ENCODE data around the gene FOXP3.

The FOXP3 gene

GRCh38 chrX:49247916-49248811, 16.3 kb downstream of the FOXP3 start:
- DNase-seq = no peak

GRCh38 chrX:49247346-49247745, 17.2 kb downstream of the FOXP3 start:
- no peak for DNase-seq

- DNase-seq = no peak
These were observed 18.0 kb downstream of the FOXP3 start for GRCh38 chrX:49246541-49246940.

- no peak for DNase-seq
These were observed 20.3 kb downstream of the FOXP3 start for GRCh38 chrX:49244207-49244606.

GRCh38 chrX:49243166-49243565, 21.3 kb downstream of the FOXP3 start:
- DNase-seq = no peak

GRCh38 chrX:49242545-49243066, 21.9 kb downstream of the FOXP3 start:
- no peak for DNase-seq

GRCh38 chrX:49238735-49239134, 25.8 kb downstream of the FOXP3 start:
- DNase-seq = no peak

GRCh38 chrX:49237060-49237459, 27.4 kb downstream of the FOXP3 start:
- DNase-seq = no peak

GRCh38 chrX:49233887-49234555, 30.5 kb downstream of the FOXP3 start:
- DNase-seq = no peak

GRCh38 chrX:49233176-49233575, 31.3 kb downstream of the FOXP3 start, which contains the start of gene CACNA1F:
TSS of gene CACNA1F (minus strand) at chrX:49233340. CDS start at chrX:49233309, 31 bp downstream.
- no peak for DNase-seq

- DNase-seq = no peak
These were observed 32.0 kb downstream of the FOXP3 start for GRCh38 chrX:49232525-49232924.

GRCh38 chrX:49231333-49232000, 33.0 kb downstream of the FOXP3 start:
- no peak for DNase-seq

- peak; percentile 79 for DNase-seq
These were observed 33.8 kb downstream of the FOXP3 start for GRCh38 chrX:49230500-49231232.

- DNase-seq = no peak
These were observed 36.3 kb downstream of the FOXP3 start for GRCh38 chrX:49228185-49228584.

- no peak for DNase-seq
These were observed 36.8 kb downstream of the FOXP3 start for GRCh38 chrX:49227726-49228125.

GRCh38 chrX:49226946-49227345, 37.6 kb downstream of the FOXP3 start:
- no peak for DNase-seq

- DNase-seq = no peak
These were observed 38.7 kb downstream of the FOXP3 start for GRCh38 chrX:49225858-49226257.

GRCh38 chrX:49221868-49222267, 42.6 kb downstream of the FOXP3 start:
- DNase-seq = no peak

GRCh38 chrX:49220100-49220499, 44.4 kb downstream of the FOXP3 start:
- no peak for DNase-seq

GRCh38 chrX:49214996-49215526, 49.4 kb downstream of the FOXP3 start:
- DNase-seq = no peak

- no peak for DNase-seq
These were observed 50.1 kb downstream of the FOXP3 start for GRCh38 chrX:49214416-49214815.

- DNase-seq = no peak
These were observed 51.6 kb downstream of the FOXP3 start for GRCh38 chrX:49212861-49213260.
